Panc1 (cell line): ENCODE results near the gene KRTAP1-3. TPM values are rescaled to one million over a fixed set of nuclear protein-coding genes. Genes with fewer than 3 reads are reported as not detected.

ENCODE experiments used
- ATAC-seq: fragments of 200-7000 bp; cut with Tn5 transposase; 2 replicates; pipeline ENCODE4 v1.9.1; 2020; ENCODE audit warnings: mild to moderate bottlenecking, moderate library complexity
- BruUV-seq: library from RNA; stranded (reverse); fragments of 400-500 nt; replicated peaks from 2 replicates; lab custom pipeline; 2021; lab: Mats Ljungman, UMichigan
- CTCF ChIA-PET: fragments of 300-600 bp; sonication (Branson Sonifier 250); formaldehyde crosslinking; loops from one replicate; lab custom pipeline; 2022; ENCODE audit warnings: antibody characterized with exemption; lab: Charles Lee
- POLR2A ChIA-PET: fragments of 300-600 bp; sonication (Branson Sonifier 250); formaldehyde crosslinking; loops from one replicate; lab custom pipeline; 2022; ENCODE audit warnings: antibody characterized with exemption; lab: Charles Lee
- DNase-seq: peaks from one replicate; pipeline ENCODE4 v3.0.0-alpha.2; 2010; ENCODE audit warnings: low read depth, low spot score
- H3K27ac ChIP-seq: 2 replicates; pipeline ENCODE4 v1.5.1; 2011; ENCODE audit warnings: mild to moderate bottlenecking, low read length, inconsistent platforms
- H3K27me3 ChIP-seq: fragments of 200-500 bp; sonication (Bioruptor generic); 2 replicates; pipeline ENCODE4 v1.6.0; 2014; ENCODE audit warnings: low read length, inconsistent platforms; ENCODE audit not compliant: control insufficient read depth, insufficient read depth
- H3K36me3 ChIP-seq: fragments of 200-500 bp; sonication (Bioruptor generic); 2 replicates; pipeline ENCODE4 v1.5.1; 2014; ENCODE audit warnings: inconsistent platforms, mild to moderate bottlenecking, low read length, moderate library complexity; ENCODE audit not compliant: control insufficient read depth, insufficient read depth
- H3K4me1 ChIP-seq: 2 replicates; pipeline ENCODE4 v1.5.1; 2011; ENCODE audit warnings: inconsistent platforms, mild to moderate bottlenecking, low read length, moderate library complexity; ENCODE audit not compliant: control insufficient read depth, insufficient read depth
- H3K4me3 ChIP-seq, 2 experiments: 2 replicates each; pipeline ENCODE4 v1.5.1; 2011 to 2012; ENCODE audit warnings: low read depth in 2 of 2, low read length in 2 of 2, mild to moderate bottlenecking in 2 of 2, inconsistent platforms in 1 of 2, moderate library complexity in 1 of 2
- H3K9me3 ChIP-seq: fragments of 200-500 bp; sonication (Bioruptor generic); 2 replicates; pipeline ENCODE4 v1.5.1; 2014; ENCODE audit warnings: low read depth, mild to moderate bottlenecking, inconsistent platforms, low read length, moderate library complexity; ENCODE audit not compliant: control insufficient read depth, insufficient read depth
- POLR2AphosphoS5 ChIP-seq: IDR thresholded peaks from 2 replicates; pipeline ENCODE4 v1.6.1; 2012; ENCODE audit warnings: mild to moderate bottlenecking, low read depth, low read length, moderate library complexity
- SIN3A ChIP-seq: IDR thresholded peaks from 2 replicates; pipeline ENCODE4 v1.6.1; 2012; ENCODE audit warnings: low read depth, mild to moderate bottlenecking, low read length, moderate library complexity, borderline replicate concordance; ENCODE audit not compliant: insufficient read depth
- TCF7L2 ChIP-seq: IDR thresholded peaks from 2 replicates; pipeline ENCODE4 v1.6.1; 2011; ENCODE audit warnings: mild to moderate bottlenecking, low read depth, low read length, inconsistent platforms
- in situ Hi-C: cut with HindIII; loops from 2 replicates; pipeline ENCODE4 v1.10.0; 2016; ENCODE audit warnings: low sequenced_read_pairs, low pct_unique_long_range_greater_than_20kb
- intact Hi-C: fragments of 100-400 bp; cut with micrococcal nuclease; formaldehyde crosslinking; loops from one replicate; pipeline ENCODE4 v1.10.0; 2022; ENCODE audit not compliant: unreplicated experiment
- total RNA-seq: library from RNA; stranded (reverse); gene quantifications from one replicate; pipeline ENCODE4 v1.2.1, GENCODE V29; 2021; ENCODE audit not compliant: unreplicated experiment
- TF ChIP-seq, protein P1 (sequence below), 2 experiments: IDR thresholded peaks; 2 replicates each; pipeline ENCODE4 v1.6.1; 2011 to 2012; ENCODE audit warnings: low read depth in 2 of 2, control low read depth in 1 of 2, low read length in 1 of 2, mild to moderate bottlenecking in 1 of 2, moderate library complexity in 1 of 2; ENCODE audit not compliant: insufficient read depth in 1 of 2
- TF ChIP-seq, protein P2 (sequence below): fragments of 450-650 bp; IDR thresholded peaks from 2 replicates; pipeline ENCODE4 v1.5.1; 2017; ENCODE audit warnings: mild to moderate bottlenecking

The KRTAP1-3 gene
- total RNA-seq, 1 experiment from 2014 or later = not detected

DNA sequence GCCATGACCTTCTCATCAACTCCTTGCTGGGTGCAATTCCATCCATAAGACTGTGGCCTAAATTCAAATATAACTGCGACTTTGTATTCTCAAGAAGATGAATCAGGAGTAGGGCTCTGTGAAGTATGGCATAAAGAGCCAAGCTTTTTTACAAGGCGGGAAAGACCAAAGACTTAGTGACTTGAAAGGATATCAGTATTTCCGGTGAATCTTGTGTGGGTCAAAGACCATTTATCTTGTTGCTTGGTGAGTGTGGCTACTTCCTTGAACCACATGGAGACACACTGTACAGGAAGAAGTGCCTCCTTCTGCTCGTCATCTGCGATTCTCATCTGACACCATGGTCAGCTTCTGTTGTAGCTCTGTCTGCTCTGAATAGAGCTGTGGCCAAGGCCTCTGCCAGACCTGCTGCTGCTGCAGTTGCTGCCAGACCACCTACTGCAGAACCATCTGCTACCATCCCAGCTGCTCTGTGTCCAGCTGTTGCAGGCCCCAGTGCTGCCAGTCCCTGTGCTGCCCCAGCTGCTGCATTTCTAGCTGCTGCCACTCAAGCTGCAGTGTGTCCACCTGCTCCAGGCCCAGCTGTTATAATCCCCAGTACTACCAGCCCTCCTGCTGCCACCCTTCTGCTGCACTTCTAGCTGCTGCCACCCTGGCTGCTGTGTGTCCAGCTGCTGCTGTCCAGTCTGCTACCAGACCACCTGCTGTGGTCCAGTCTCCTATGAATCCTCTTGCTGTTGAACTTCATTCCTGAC lies 37.1 kb upstream of the KRTAP1-3 start:
- TF ChIP-seq SIN3A = no peak
- TF ChIP-seq, protein P1, sequence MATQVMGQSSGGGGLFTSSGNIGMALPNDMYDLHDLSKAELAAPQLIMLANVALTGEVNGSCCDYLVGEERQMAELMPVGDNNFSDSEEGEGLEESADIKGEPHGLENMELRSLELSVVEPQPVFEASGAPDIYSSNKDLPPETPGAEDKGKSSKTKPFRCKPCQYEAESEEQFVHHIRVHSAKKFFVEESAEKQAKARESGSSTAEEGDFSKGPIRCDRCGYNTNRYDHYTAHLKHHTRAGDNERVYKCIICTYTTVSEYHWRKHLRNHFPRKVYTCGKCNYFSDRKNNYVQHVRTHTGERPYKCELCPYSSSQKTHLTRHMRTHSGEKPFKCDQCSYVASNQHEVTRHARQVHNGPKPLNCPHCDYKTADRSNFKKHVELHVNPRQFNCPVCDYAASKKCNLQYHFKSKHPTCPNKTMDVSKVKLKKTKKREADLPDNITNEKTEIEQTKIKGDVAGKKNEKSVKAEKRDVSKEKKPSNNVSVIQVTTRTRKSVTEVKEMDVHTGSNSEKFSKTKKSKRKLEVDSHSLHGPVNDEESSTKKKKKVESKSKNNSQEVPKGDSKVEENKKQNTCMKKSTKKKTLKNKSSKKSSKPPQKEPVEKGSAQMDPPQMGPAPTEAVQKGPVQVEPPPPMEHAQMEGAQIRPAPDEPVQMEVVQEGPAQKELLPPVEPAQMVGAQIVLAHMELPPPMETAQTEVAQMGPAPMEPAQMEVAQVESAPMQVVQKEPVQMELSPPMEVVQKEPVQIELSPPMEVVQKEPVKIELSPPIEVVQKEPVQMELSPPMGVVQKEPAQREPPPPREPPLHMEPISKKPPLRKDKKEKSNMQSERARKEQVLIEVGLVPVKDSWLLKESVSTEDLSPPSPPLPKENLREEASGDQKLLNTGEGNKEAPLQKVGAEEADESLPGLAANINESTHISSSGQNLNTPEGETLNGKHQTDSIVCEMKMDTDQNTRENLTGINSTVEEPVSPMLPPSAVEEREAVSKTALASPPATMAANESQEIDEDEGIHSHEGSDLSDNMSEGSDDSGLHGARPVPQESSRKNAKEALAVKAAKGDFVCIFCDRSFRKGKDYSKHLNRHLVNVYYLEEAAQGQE (IDR thresholded peaks at IDR 0.05; ENCODE audit: insufficient read depth in 1 of 2, low read depth in 2 of 2, low read length in 1 of 2) = no peak
- TF ChIP-seq, protein P2, sequence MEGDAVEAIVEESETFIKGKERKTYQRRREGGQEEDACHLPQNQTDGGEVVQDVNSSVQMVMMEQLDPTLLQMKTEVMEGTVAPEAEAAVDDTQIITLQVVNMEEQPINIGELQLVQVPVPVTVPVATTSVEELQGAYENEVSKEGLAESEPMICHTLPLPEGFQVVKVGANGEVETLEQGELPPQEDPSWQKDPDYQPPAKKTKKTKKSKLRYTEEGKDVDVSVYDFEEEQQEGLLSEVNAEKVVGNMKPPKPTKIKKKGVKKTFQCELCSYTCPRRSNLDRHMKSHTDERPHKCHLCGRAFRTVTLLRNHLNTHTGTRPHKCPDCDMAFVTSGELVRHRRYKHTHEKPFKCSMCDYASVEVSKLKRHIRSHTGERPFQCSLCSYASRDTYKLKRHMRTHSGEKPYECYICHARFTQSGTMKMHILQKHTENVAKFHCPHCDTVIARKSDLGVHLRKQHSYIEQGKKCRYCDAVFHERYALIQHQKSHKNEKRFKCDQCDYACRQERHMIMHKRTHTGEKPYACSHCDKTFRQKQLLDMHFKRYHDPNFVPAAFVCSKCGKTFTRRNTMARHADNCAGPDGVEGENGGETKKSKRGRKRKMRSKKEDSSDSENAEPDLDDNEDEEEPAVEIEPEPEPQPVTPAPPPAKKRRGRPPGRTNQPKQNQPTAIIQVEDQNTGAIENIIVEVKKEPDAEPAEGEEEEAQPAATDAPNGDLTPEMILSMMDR = no peak
- H3K4me1 ChIP-seq = no peaks in the 10 kb centered on the region
- H3K4me3 ChIP-seq = no peak overlapping the region
- no peak overlapping the region for H3K27ac ChIP-seq
- DNase-seq (no peak), ATAC-seq (no peak)
- BruUV-seq = no TSS peak
- H3K9me3 ChIP-seq = no peaks in the 10 kb centered on the region
- POLR2A ChIA-PET = no interaction called here
- CTCF ChIA-PET = no interaction called here
- intact Hi-C loops = no loop called here
- in situ Hi-C loops = no loop called here
- no peaks in the 10 kb centered on the region for H3K36me3 ChIP-seq
- H3K27me3 ChIP-seq = 0 out of 2 replicates have a peak, but pooled peaks cover under 1% of the 10 kb centered on the region

DNA sequence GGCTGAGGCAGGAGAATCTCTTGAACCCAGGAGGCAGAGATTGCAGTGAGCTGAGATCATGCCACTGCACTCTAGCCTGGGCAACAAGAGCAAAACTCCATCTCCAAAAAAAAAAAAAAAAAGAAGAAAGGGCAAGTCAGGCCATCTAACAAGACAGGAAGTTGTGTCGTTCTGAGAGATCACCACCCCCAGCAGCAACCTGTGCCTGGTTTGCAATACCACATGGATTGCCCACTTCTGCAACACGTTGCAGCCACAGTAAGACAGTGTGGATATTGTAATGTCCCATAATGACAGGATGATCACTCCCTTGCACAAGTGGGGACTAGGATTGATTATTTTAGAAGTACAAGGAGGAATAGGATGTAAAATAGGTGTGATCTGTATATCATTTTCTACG lies 34.4 kb upstream of the KRTAP1-3 start:
- in situ Hi-C loops = no loop called here
- no peaks in the 10 kb centered on the region for H3K36me3 ChIP-seq
- intact Hi-C loops = no loop called here

More for the DNA sequence above, 34.4 kb upstream of the KRTAP1-3 start:
- no peak for TF ChIP-seq SIN3A
- TF ChIP-seq TCF7L2 = no peak
- no peak for TF ChIP-seq POLR2AphosphoS5
- TF ChIP-seq, protein P2 = no peak
- TF ChIP-seq, protein P1 (IDR thresholded peaks at IDR 0.05; ENCODE audit: insufficient read depth in 1 of 2, low read depth in 2 of 2, low read length in 1 of 2) = no peak
- DNase-seq (no peak), ATAC-seq (no peak)
- ChIA-PET CTCF (no interaction called here), POLR2A (no interaction called here)
- no peaks in the 10 kb centered on the region for H3K4me1 ChIP-seq
- no TSS peak for BruUV-seq
- no peak overlapping the region for H3K27ac ChIP-seq
- H3K9me3 ChIP-seq = no peaks in the 10 kb centered on the region
- H3K27me3 ChIP-seq = no peaks in the 10 kb centered on the region
- H3K4me3 ChIP-seq = no peak overlapping the region
